ENCODE results near the gene ARID3A.

ARID3A gene

GRCh38 chr19:1000591-1001537, 75.0 kb downstream of the ARID3A start:
- in situ Hi-C loops (cut with MboI; ENCODE audit: low sequenced_read_pairs), result no loop called here

GRCh38 chr19:1001538-1002166, 75.8 kb downstream of the ARID3A start:
- in situ Hi-C loops (cut with MboI; ENCODE audit: low sequenced_read_pairs), result no loop called here

- in situ Hi-C loops (cut with MboI; ENCODE audit: low sequenced_read_pairs), result no loop called here
These were observed 76.8 kb downstream of the ARID3A start for GRCh38 chr19:1002600-1002999.

- in situ Hi-C loops (cut with MboI; ENCODE audit: low sequenced_read_pairs), result no loop called here
These were observed 77.4 kb downstream of the ARID3A start for GRCh38 chr19:1003283-1003682.

- in situ Hi-C loops (cut with MboI; ENCODE audit: low sequenced_read_pairs), result no loop called here
These were observed 78.5 kb downstream of the ARID3A start for GRCh38 chr19:1004204-1004802.

GRCh38 chr19:1004803-1005664, 79.2 kb downstream of the ARID3A start:
- in situ Hi-C loops (cut with MboI; ENCODE audit: low sequenced_read_pairs), result no loop called here

- in situ Hi-C loops (cut with MboI; ENCODE audit: low sequenced_read_pairs), result no loop called here
These were observed 81.0 kb downstream of the ARID3A start for GRCh38 chr19:1006711-1007398.

- in situ Hi-C loops (cut with MboI; ENCODE audit: low sequenced_read_pairs), result no loop called here
These were observed 81.8 kb downstream of the ARID3A start for GRCh38 chr19:1007399-1008251.

GRCh38 chr19:1008268-1009040, 82.6 kb downstream of the ARID3A start:
- in situ Hi-C loops (cut with MboI; ENCODE audit: low sequenced_read_pairs), result no loop called here

- in situ Hi-C loops (cut with MboI; ENCODE audit: low sequenced_read_pairs), result no loop called here
These were observed 83.5 kb downstream of the ARID3A start for GRCh38 chr19:1009041-1009980.

GRCh38 chr19:1009981-1010538, 84.2 kb downstream of the ARID3A start:
- in situ Hi-C loops (cut with MboI; ENCODE audit: low sequenced_read_pairs), result no loop called here

GRCh38 chr19:1010586-1011510, 85.0 kb downstream of the ARID3A start:
- in situ Hi-C loops (cut with MboI; ENCODE audit: low sequenced_read_pairs), result no loop called here

GRCh38 chr19:1011831-1012333, 86.0 kb downstream of the ARID3A start:
- in situ Hi-C loops (cut with MboI; ENCODE audit: low sequenced_read_pairs), result no loop called here

- in situ Hi-C loops (cut with MboI; ENCODE audit: low sequenced_read_pairs), result no loop called here
These were observed 86.5 kb downstream of the ARID3A start for GRCh38 chr19:1012334-1012733.

GRCh38 chr19:1013218-1013617, 87.4 kb downstream of the ARID3A start:
- in situ Hi-C loops (cut with MboI; ENCODE audit: low sequenced_read_pairs), result no loop called here
